Heart right ventricle (tissue), 16 donors: ENCODE results near the gene NAA35. TPM values are rescaled to one million over a fixed set of nuclear protein-coding genes. Genes with fewer than 3 reads are reported as not detected.
A peak's percentile ranks its signal among the peaks of the same experiment; 100 is the strongest.

ENCODE experiments used
- ATAC-seq, 8 donors: fragments of 200-7000 bp; cut with Tn5 transposase; one replicate each; pipeline ENCODE4 v1.9.1; 2020; ENCODE audit warnings: mild to moderate bottlenecking in 8 of 8, moderate library complexity in 8 of 8, moderate number of reproducible peaks in 1 of 8
- DNase-seq, 2 donors: peaks; one replicate each; pipeline ENCODE4 v3.0.0-alpha.2; 2020
- H3K27ac ChIP-seq, 10 donors: fragments of 200-600 bp; sonication (generic) in 2 of 10; one replicate each; pipeline versions ENCODE4 v1.5.0 to v1.8.0; 2020 to 2022; ENCODE audit warnings: mild to moderate bottlenecking in 3 of 10
- H3K27me3 ChIP-seq, 7 donors: fragments of 200-600 bp; one replicate each; pipeline ENCODE4 v1.8.0; 2021 to 2022; ENCODE audit warnings: mild to moderate bottlenecking in 2 of 7
- H3K36me3 ChIP-seq, 9 donors: fragments of 200-600 bp; sonication (generic) in 1 of 9; one replicate each; pipeline versions ENCODE4 v1.5.0 to v1.8.0; 2020 to 2022; ENCODE audit warnings: mild to moderate bottlenecking in 2 of 9
- H3K4me1 ChIP-seq, 9 donors: fragments of 200-600 bp; sonication (generic) in 1 of 9; one replicate each; pipeline versions ENCODE4 v1.5.0 to v1.8.0; 2020 to 2022; ENCODE audit warnings: mild to moderate bottlenecking in 4 of 9
- H3K4me3 ChIP-seq, 10 donors: fragments of 200-600 bp; sonication (generic) in 2 of 10; one replicate each; pipeline versions ENCODE4 v1.5.0 to v1.8.0; 2020 to 2022; ENCODE audit warnings: mild to moderate bottlenecking in 7 of 10, moderate library complexity in 2 of 10
- H3K9me3 ChIP-seq, 11 donors: fragments of 200-600 bp in 10 of 11; sonication (generic) in 2 of 11; one replicate each; pipeline versions ENCODE4 v1.5.0 to v1.8.0; 2013 to 2022; ENCODE audit warnings: mild to moderate bottlenecking in 2 of 11, control low read depth in 1 of 11, moderate library complexity in 1 of 11
- CTCF ChIP-seq, 9 donors: fragments of 200-600 bp; sonication (generic) in 2 of 9; IDR thresholded peaks; one replicate each; pipeline versions ENCODE4 v1.5.0 to v1.8.0; 2021 to 2022; ENCODE audit warnings: antibody characterized with exemption in 9 of 9, mild to moderate bottlenecking in 5 of 9, moderate library complexity in 1 of 9
- WGBS, 2 donors: extraction: QIAGEN DNeasy Blood & Tissue Kit; methylation state at CpG; one replicate each; pipeline ENCODE4 v1.1.7; 2013; ENCODE audit warnings: inconsistent platforms in 1 of 2; 5-methylcytosine and 5-hydroxymethylcytosine counted together
- intact Hi-C, 10 donors: fragments of 100-400 bp; cut with DNase I; formaldehyde crosslinking; loops; one replicate each; pipeline versions ENCODE4 v1.11.1 to v1.14.2; 2022
- polyA plus RNA-seq, 2 donors: library from polyadenylated mRNA; stranded (reverse); fragments of 200-250 nt; gene quantifications; one replicate each; pipeline ENCODE4 v1.2.3, GENCODE V29; 2013
- total RNA-seq, 10 donors: library from RNA; stranded (reverse); fragmentation: NEBNext Ultra II Directional in 3 of 10; extraction: Animal tissue kit (Norgen Biotek cat#: 25700) in 3 of 10; gene quantifications; one replicate each; pipeline versions ENCODE4 v1.2.1 to v1.2.4, GENCODE V29; 2021 to 2023
- donor health status: Arrhythmogenic right ventricular cardiomyopathy.
- donor health status: ischemic (EF 13 %, LVEDD 7.1; RV severe dilation, severe dysfunction).
- donor health status: healthy with polysubstance abuse.
- donor health status: DM: no; HTN: yes; CAD: no.
- donor health status: DM: no; HTN: no; CAD: no.
- donor health status: ischemic (EF 25% LVEDD 6.9; RV normal size, moderate dysfunction).
- donor health status: ischemic (EF 25% LVEDD 5.7; RV mildly dilated, moderate dysfunction).
- donor health status: healthy.
- donor health status: DM: yes; HTN: yes; CAD: no.
- donor health status: Ischemic cardiomyopathy.
- donor health status: ischemic (EF 35%, LVEDD 5.7; RV mildly dilated, moderate dysfunction).
- donor health status: nonischemic (EF 11% LVEDD 7.7; RV severe dilation, severe dysfunction).
- donor health status: DM: yes; HTN: yes; CAD: no.
- donor health status: PGD.
- donor health status: ischemic (EF 29% LVEDD 5.4; RV normal size, mild dysfunction).
- donor health status: nonischemic (EF 23%, LVEDD 6.1; RV moderate dilation, normal function).

Gene NAA35
- total and polyA plus RNA-seq, 12 donors = 3.8 to 21.2 (median 17.7) TPM

GRCh38 chr9:85905957-85906356 is 35.0 kb upstream of the NAA35 start:
- Histone ChIP-seq H3K9me3 (no peaks in the 10 kb centered on the region), H3K4me3 (no peak overlapping the region), H3K27ac (no peak overlapping the region), H3K27me3 (no peaks in the 10 kb centered on the region), H3K4me1 (no peaks in the 10 kb centered on the region), H3K36me3 (no peaks in the 10 kb centered on the region)
- no peak for ATAC-seq
- WGBS, 2 donors = 74 to 83% methylated on average over 1 of the region's 1 CpG
- intact Hi-C loops = no loop called here
- DNase-seq = no peak
- TF ChIP-seq CTCF (IDR thresholded peaks at IDR 0.05) = no peak

GRCh38 chr9:85909390-85909789 is 31.6 kb upstream of the NAA35 start:
- DNase-seq (no peak), ATAC-seq (no peak)
- Histone ChIP-seq H3K4me3 (no peak overlapping the region), H3K27me3 (no peaks in the 10 kb centered on the region), H3K36me3 (no peaks in the 10 kb centered on the region), H3K9me3 (no peaks in the 10 kb centered on the region), H3K4me1 (peaks cover 0 to 6% (median 0%) of the 10 kb centered on the region in 9 donors), H3K27ac (no peak overlapping the region)
- 36 to 48% methylated on average over 1 of the region's 1 CpG for WGBS, 2 donors
- TF ChIP-seq CTCF (IDR thresholded peaks at IDR 0.05) = no peak
- intact Hi-C loops = no loop called here

GRCh38 chr9:85914108-85914507 is 26.8 kb upstream of the NAA35 start:
- DNase-seq (no peak), ATAC-seq (no peak)
- H3K4me3 ChIP-seq = no peak overlapping the region
- H3K27me3 ChIP-seq = no peaks in the 10 kb centered on the region
- peaks cover 0 to 6% (median 0%) of the 10 kb centered on the region in 9 donors for H3K4me1 ChIP-seq
- peak overlapping the region in 1 of 10 donors; percentile 6 for H3K27ac ChIP-seq
- intact Hi-C loops = no loop called here
- H3K36me3 ChIP-seq = no peaks in the 10 kb centered on the region
- TF ChIP-seq CTCF (IDR thresholded peaks at IDR 0.05) = no peak
- no peaks in the 10 kb centered on the region for H3K9me3 ChIP-seq

- DNase-seq = no peak
- no peak overlapping the region for H3K27ac ChIP-seq
- intact Hi-C loops = no loop called here
- H3K36me3 ChIP-seq = no peaks in the 10 kb centered on the region
- TF ChIP-seq CTCF (IDR thresholded peaks at IDR 0.05) = no peak
- no peaks in the 10 kb centered on the region for H3K27me3 ChIP-seq
- H3K4me1 ChIP-seq = peaks cover 0 to 6% (median 0%) of the 10 kb centered on the region in 9 donors
- WGBS, 2 donors = 84 to 88% methylated on average over 7 of the region's 7 CpGs
- ATAC-seq = no peak
- H3K9me3 ChIP-seq = no peaks in the 10 kb centered on the region
- H3K4me3 ChIP-seq = no peak overlapping the region
Measured at GRCh38 chr9:85917756-85918155, 23.2 kb upstream of the NAA35 start.

GRCh38 chr9:85925493-85925892 is 15.5 kb upstream of the NAA35 start:
- Histone ChIP-seq H3K9me3 (no peaks in the 10 kb centered on the region), H3K27me3 (no peaks in the 10 kb centered on the region), H3K4me1 (peaks cover 0 to 5% (median 0%) of the 10 kb centered on the region in 9 donors), H3K27ac (no peak overlapping the region), H3K4me3 (no peak overlapping the region), H3K36me3 (no peaks in the 10 kb centered on the region)
- WGBS, 2 donors = 84 to 94% methylated on average over 5 of the region's 5 CpGs
- intact Hi-C loops = no loop called here
- DNase-seq (no peak), ATAC-seq (no peak)
- no peak for TF ChIP-seq CTCF (IDR thresholded peaks at IDR 0.05)
